ENCODE data around the gene MACO1. TPM values are rescaled to one million over a fixed set of nuclear protein-coding genes. Genes with fewer than 3 reads are reported as not detected.
A peak's percentile ranks its signal among the peaks of the same experiment; 100 is the strongest.

Gene MACO1
- total and polyA plus RNA-seq, 10 of the 15 experiments (the other 5 are each of a cell fraction or from before 2014, with no cell fraction given), result 3.2 to 19.8 (median 10.3) TPM

GRCh38 chr1:25549273-25550154, 118.8 kb downstream of the MACO1 start (continued):
- TF ChIP-seq TCF12 (IDR thresholded peaks at IDR 0.05; ENCODE audit: low read depth, low read length), result peak; percentile 67
- no peak for TF ChIP-seq GABPA (IDR thresholded peaks at IDR 0.05; ENCODE audit: low read depth)
- peak; percentile 61; the same call in 1 of the 2 replicates for TF ChIP-seq CREM (IDR thresholded peaks at IDR 0.05; ENCODE audit: low read depth)
- no peak; the same call in 1 of the 2 replicates for TF ChIP-seq PKNOX1 (IDR thresholded peaks at IDR 0.05)
- TF ChIP-seq JUNB (IDR thresholded peaks at IDR 0.05), result peak; percentile 37; the same call in 1 of the 2 replicates
- TF ChIP-seq BACH1 (IDR thresholded peaks at IDR 0.05; ENCODE audit: borderline replicate concordance), result peak; percentile 39; the same call in 1 of the 2 replicates
- TF ChIP-seq BCL11A (IDR thresholded peaks at IDR 0.05; ENCODE audit: low read depth, low read length), result peak; percentile 47; the same call in 1 of the 2 replicates
- 0 out of 2 replicates have a peak, but pooled peaks have one; percentile 4 for TF ChIP-seq PAX5 (IDR thresholded peaks at IDR 0.05; ENCODE audit: borderline replicate concordance, low read depth, low read length)
- TF ChIP-seq SP1 (IDR thresholded peaks at IDR 0.05; ENCODE audit: low read depth, low read length), result peak; percentile 43
- TF ChIP-seq HDGF (IDR thresholded peaks at IDR 0.05), result peak; percentile 87; the same call in 1 of the 2 replicates
- TF ChIP-seq NFYB (IDR thresholded peaks at IDR 0.05; ENCODE audit: insufficient read depth, low read depth, low read length), result peak; percentile 91
- TF ChIP-seq IKZF2 (IDR thresholded peaks at IDR 0.05), result peak; percentile 96 to 97
- no peak for TF ChIP-seq NFYA (IDR thresholded peaks at IDR 0.05; ENCODE audit: borderline replicate concordance, low read depth, low read length)
- TF ChIP-seq MTA3 (IDR thresholded peaks at IDR 0.05; ENCODE audit: borderline replicate concordance, low read length), result no peak
- no peak for TF ChIP-seq ZBTB4 (CRISPR knock-in tag; IDR thresholded peaks at IDR 0.05)
- no peak for TF ChIP-seq SIX5 (IDR thresholded peaks at IDR 0.05; ENCODE audit: low read depth, low read length, severe bottlenecking)
- no peak for TF ChIP-seq POLR2AphosphoS2 (IDR thresholded peaks at IDR 0.05; ENCODE audit: low read depth, low read length)
- peak; percentile 92 for TF ChIP-seq TCF3 (IDR thresholded peaks at IDR 0.05; ENCODE audit: borderline replicate concordance, insufficient read depth, low read depth, low read length)
- peak; percentile 73 for TF ChIP-seq NBN (IDR thresholded peaks at IDR 0.05)
- TF ChIP-seq RB1 (IDR thresholded peaks at IDR 0.05; ENCODE audit: borderline replicate concordance), result no peak
- no peak for TF ChIP-seq TCF7 (IDR thresholded peaks at IDR 0.05; ENCODE audit: borderline replicate concordance)
- TF ChIP-seq TBL1XR1 (IDR thresholded peaks at IDR 0.05; ENCODE audit: low read depth, low read length), result 0 out of 2 replicates have a peak, but pooled peaks have one; percentile 36
- TF ChIP-seq MLLT1 (IDR thresholded peaks at IDR 0.05), result peak; percentile 59; the same call in 1 of the 2 replicates
- TF ChIP-seq RFX5 (IDR thresholded peaks at IDR 0.05; ENCODE audit: low read depth, low read length), result no peak
- no peak for TF ChIP-seq STAT1 (conservative IDR thresholded peaks at IDR 0.05)
- TF ChIP-seq ETV6 (conservative IDR thresholded peaks at IDR 0.05 in 1 of 2, IDR thresholded peaks at IDR 0.05 in 1 of 2; ENCODE audit: borderline replicate concordance in 1 of 2, low read depth in 1 of 2), result peak in 1 of 2 experiments; percentile 35; a peak in 1 of 4 replicates
